HG02588 (cell line): ENCODE measurements around the gene ABTB2.
"Not testable (repeated sequence)": the region's sequence is repeated elsewhere in the genome, so short reads cannot be mapped to it uniquely, and the experiment has no call there.

ENCODE experiments used
- ATAC-seq: cut with Tn5 transposase; IDR thresholded peaks from one replicate; pipeline ENCODE4 v1.9.1; 2021; ENCODE audit warnings: mild to moderate bottlenecking, moderate library complexity; ENCODE audit not compliant: unreplicated experiment

ABTB2 gene

GRCh38 chr11:34357701-34358257 is at the start of gene ABTB2:
TSS of gene ABTB2 (minus strand) at chr11:34358010.
- ATAC-seq = peak; percentile 88

GRCh38 chr11:34407121-34407813 is 49.5 kb upstream of the ABTB2 start:
- ATAC-seq = no peak

DNA sequence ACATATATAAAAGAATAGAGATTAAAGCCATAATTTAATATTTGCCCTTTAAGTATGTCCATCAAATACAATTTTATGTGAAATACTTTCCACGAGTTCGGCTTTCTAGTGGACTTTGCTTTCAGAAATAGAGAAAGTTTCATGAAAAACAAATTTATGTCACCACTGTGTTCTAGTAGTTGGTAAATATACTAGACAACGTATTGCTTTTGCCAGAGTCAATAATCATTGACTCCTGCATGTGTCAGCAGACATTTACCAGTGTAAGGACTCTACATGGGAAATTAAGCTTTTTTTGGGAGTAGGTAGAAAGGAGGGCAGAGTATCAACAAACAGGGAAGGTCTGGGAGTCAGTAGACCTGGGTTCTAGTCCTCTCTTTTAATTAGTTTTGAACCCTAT is 48.6 kb upstream of the ABTB2 start:
- ATAC-seq = no peak

- ATAC-seq = no peak
Measured at GRCh38 chr11:34405079-34405858, 47.5 kb upstream of the ABTB2 start.

DNA sequence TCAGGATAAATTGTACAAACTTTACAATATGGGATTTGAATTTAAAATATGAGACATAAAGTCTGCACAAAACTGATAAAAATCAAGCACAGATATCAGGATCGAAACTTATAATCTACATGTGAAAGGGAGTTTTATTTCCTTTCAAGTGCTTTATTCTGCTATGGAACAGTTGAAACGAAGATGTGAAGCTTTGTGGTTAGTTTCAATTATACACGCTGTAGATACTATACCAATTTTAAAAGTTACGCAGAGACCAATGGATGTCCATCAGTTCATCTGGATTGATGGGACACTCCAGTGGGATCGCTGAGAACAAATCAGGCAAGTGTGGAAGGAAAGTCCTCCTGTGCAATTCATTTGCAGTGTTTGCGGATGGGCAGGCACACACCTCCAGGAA is 46.5 kb upstream of the ABTB2 start:
- ATAC-seq = no peak

DNA sequence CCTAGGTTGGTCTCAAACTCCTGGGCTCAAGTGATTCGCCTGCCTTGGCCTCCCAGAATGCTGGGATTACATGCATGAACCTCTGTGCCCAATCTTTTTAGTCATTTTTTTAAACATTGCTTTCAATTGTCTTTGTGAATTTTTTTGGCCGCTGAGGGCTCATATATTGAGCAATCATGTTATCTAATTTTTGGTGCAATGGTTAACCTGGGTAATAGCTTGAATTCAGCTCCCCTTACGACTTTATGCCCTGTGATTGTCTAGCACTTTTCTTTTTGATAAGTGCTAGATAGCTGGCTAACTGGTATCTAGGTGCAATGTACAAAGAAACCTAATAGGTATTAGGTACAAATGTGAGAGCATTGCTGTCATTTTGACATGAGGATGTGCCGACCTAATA is 45.6 kb upstream of the ABTB2 start:
- ATAC-seq = no peak

- no peak for ATAC-seq
Measured at GRCh38 chr11:34397811-34398210, 40.0 kb upstream of the ABTB2 start.

- no peak for ATAC-seq
Measured at GRCh38 chr11:34397120-34397519, 39.3 kb upstream of the ABTB2 start.

- ATAC-seq = no peak
Measured at GRCh38 chr11:34395916-34396550, 38.2 kb upstream of the ABTB2 start.

DNA sequence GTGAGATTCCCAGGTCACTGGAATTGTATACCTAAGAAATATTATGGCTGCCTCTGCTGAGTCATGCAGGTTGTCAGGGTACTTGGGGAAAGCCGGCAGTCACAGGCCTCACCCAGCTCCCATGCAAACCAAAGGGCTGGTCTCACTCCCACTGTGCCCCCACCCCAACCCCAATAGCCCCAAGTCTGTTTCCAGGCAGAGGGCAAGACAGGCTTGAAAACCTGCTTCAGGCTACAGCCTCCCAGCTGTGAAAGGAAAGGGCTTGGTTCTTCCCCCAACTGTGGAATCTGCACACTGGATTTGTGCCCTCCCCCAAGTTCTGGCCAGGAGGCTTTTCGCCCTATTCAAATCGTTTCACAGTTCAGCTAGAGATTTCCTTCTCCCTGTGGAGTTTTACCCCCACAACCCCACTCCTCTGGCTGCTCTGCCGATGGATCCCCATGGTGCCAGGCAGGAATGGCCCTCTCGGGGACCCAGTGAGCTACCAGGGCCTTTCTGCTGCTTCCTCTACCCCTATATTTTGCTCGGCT is 37.0 kb upstream of the ABTB2 start:
- no peak for ATAC-seq

GRCh38 chr11:34387653-34388052 is 29.8 kb upstream of the ABTB2 start:
- no peak for ATAC-seq

- not testable (repeated sequence) for ATAC-seq
Measured at GRCh38 chr11:34386356-34386755, 28.5 kb upstream of the ABTB2 start.

GRCh38 chr11:34382532-34383276 is 24.9 kb upstream of the ABTB2 start:
- ATAC-seq = no peak

DNA sequence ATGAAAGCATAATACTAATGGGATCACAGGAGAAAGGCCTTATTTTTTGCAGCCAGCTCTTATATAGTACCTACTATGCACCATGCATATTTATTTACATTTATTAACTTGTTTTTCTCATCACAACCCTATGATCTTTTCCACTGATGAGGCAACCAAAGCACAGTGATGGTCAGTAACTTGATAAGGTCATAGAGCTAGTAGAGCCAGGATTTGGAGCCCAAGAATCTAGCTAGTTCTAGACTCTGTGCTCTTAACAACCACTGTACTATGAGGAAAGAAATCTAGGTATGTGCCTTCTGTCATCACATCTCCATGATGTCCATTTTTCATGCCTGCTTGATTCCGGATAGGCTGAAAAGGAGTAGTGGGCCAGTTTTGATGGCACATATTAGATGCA is 24.0 kb upstream of the ABTB2 start:
- ATAC-seq = no peak

DNA sequence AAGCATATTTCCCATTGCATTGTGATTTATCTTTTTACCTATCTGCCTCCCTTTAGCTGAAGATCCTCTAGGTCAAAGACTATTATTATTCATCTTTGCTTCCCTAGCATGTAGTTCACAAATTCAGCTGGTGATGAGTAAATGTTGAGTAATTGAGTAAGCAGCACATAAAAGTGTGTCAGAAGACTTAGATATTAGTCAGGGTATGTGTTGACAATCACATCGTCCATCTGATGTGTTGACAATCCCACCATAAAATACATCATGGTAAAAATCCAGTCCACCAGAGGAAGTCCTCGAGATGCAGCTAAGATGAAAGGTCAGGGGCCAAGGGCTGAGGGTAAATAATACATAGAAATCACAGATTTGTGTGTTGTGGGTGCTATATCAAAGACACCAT is 22.9 kb upstream of the ABTB2 start:
- ATAC-seq = no peak

GRCh38 chr11:34379539-34379938 is 21.7 kb upstream of the ABTB2 start:
- ATAC-seq = no peak

DNA sequence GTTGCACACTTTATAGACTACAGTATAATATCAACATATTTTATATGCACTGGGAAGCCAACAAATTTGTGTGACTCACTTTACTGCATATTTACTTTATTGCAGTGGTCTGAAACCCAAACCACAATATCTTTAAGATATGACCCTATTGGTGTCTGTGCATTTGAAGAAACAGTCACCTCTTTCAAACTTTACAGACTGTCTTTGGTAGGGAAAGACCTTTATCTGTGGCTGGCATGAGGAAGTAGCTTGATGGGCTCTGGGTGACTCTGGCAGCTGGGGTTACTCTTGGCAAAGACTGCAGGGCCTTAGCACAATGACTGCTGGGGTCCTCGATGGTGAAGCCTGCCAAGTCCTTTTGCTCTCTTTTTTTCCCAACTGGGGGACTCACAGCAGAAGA is 21.3 kb upstream of the ABTB2 start:
- no peak for ATAC-seq

DNA sequence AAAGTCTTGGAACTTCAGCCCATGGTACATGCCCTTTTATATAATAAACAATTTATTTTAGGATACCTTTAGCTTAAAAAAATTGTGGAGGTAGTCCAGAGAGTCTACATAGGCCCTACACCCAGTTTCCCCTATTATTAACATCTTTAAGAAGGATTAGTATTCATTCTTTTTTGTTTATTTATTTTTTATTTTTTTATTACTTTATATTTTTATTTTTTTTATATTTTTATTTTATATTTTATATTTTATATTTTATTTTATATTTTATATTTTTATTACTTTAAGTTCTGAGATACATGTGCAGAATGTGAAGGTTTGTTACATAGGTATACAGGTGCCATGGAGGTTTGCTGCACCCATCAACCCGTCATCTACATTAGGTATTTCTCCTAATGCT is 15.9 kb upstream of the ABTB2 start:
- ATAC-seq = no peak

DNA sequence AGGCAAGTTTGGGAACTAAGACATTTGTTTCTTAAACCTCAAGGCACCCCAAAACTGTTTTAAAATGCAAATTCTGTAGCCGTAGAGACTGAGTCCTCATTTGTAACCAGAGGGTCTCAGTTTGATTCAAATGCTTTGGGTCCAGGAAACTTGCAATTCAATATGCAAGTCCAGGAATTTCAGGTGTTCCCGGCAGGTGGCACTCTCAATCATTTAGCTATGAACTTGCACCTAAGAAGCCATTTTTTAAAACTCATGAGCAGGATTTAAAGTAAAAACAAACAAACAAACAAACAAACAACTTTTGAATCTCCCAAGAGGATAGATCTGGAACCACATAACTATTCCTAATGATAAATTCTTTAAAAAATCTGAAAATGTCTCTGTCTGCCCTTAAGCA is 8.7 kb upstream of the ABTB2 start:
- ATAC-seq = no peak

DNA sequence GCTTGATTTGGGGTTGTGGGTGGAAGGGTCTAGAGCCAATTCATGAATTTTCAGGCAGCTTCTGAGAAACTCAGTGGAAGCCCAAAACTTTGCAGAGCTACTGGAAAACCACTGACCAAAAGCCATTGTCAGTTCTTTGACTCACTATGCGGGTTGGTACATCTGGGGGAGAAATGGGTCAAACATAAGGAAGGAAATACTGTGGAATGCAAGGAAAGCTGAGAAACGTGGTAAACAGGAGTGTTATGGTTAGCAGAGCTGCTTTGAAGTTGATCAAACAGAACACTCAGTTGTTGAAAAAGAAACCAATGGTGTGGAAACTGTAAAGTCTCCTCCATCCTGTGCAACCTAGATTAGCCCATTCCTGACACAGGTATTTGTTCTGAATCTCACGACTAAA is 6.3 kb upstream of the ABTB2 start:
- ATAC-seq = no peak
